Activated CD4-positive, alpha-beta T cell treated with anti-CD3 and anti-CD28 coated beads, Interleukin-2, Interleukin-4, amounts not matched to agents 100 ng/mL and 50 ng/mL, durations not matched to agents 16 hours and 8 hours (primary cell): Measurements from ENCODE around the gene CXCR6.
A peak's percentile ranks its signal among the peaks of the same experiment; 100 is the strongest.
"Not testable (repeated sequence)": the region's sequence is repeated elsewhere in the genome, so short reads cannot be mapped to it uniquely, and the experiment has no call there.

Source experiments
- DNase-seq: peaks from one replicate; pipeline ENCODE4 v3.0.0-alpha.2; 2020; ENCODE audit warnings: low spot score

The CXCR6 gene

DNA sequence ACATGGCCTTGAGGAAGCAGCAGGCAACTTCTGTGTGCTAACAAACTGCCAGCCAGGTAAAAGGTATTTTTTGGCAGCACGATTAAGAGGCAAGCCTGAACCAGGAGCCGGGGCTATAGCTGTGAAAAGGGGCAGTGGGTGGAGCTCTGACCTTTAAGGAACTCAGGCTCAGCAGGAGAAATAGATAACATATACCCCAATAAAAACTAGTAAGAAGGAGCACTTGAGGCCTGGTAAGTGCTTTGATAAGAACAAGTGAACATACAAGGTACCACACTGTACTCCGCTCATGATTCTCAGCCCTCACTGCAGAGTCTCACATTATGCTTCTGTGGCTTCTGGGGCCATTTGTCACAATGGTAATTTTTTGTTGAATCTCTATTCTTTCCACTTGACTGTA lies 46.9 kb downstream of the CXCR6 start:
- no peak for DNase-seq

DNA sequence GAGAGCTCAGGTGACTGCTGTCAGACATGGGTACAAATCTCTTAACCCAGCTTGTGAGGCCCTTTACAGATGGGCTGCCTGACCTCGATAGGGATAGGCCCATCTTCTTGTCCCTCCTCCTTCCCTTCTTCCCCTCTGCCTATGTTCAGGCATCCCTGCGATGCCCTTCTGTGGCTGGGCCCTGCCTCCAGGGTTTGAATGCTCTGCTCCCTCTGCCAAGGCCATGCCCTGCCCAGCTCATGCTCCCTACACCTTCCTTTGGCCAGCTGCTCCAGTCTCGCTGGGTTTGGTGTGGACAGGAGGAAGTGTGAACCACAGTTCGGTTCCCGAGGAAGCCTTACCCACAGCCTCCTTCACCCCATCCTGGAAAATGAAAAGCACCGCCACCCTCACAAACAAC lies 48.1 kb downstream of the CXCR6 start:
- DNase-seq, result no peak

DNA sequence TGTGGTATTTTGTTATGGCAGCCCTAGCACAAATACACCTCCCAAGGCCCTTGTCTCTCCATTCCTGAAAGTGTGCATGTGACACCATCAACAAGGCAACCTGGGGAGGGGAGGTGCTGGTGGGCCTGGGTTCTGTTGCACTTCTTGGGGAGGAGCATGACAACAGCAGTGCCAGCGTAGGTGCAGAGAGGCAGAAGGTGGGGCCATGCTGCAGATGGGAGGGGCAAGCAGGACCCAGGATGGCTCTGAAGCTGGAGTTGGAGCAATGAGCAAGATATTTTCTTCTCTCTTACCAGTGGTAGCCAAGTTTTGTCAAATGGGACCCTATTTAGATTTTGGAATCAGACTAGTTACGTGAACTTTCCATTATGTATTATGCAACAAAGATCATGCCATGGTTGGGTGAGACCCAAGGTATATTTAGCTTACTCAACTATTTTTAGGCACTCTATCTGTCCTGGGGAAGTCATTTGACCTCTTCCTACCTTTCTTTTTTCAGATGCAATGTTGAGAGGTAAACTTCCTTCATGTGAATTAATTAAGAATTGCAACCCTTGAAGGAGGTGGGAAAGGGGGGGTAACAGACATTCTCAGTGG lies 49.0 kb downstream of the CXCR6 start:
- DNase-seq, result no peak

DNA sequence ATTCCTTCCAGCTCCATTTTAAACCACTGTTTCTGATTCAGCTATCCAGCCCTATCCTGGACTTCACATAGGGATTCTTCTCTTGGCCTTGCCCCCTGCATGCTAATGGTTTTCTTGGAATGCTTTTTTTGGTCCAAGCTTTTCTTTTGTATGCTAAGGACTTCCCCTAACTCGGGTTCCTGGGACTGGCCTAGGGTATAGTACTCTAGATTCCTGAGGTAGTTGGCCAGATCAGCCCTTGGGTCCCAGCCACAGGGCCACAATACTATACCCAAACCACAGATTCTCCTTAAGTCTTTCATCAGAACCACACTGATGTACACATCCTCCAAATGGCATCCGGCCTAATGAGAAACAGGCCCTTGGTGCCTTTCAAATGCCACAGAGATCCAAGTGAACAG lies 49.6 kb downstream of the CXCR6 start:
- no peak for DNase-seq

DNA sequence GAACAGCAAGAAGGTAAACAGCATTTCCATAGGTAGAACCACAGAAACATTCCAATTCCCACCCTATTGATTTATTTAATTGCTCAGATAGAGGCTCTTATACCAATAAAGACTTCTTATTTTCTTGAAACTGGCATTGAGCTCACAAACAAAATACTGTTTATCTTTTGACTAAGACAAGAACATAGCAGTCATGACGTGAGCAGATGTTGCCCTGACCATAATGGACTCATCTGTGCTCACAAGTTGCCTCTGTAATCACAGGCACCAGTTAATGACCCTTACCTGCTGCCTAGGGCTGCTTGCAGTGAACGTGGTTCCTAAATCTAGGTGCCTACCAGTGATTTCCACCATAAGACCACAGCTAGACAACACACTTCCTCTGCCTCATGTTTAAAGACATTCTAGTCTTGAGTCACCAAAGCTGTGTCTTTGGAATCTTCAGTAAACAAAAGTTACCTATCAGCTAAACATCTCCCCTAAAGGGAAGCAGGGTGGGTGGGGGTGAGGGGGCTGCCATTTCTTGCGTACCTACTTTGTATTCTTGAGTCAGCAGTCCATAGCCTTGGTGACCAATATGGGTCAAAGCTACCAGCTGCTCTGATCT lies 50.3 kb downstream of the CXCR6 start:
- DNase-seq, result peak; percentile 72

DNA sequence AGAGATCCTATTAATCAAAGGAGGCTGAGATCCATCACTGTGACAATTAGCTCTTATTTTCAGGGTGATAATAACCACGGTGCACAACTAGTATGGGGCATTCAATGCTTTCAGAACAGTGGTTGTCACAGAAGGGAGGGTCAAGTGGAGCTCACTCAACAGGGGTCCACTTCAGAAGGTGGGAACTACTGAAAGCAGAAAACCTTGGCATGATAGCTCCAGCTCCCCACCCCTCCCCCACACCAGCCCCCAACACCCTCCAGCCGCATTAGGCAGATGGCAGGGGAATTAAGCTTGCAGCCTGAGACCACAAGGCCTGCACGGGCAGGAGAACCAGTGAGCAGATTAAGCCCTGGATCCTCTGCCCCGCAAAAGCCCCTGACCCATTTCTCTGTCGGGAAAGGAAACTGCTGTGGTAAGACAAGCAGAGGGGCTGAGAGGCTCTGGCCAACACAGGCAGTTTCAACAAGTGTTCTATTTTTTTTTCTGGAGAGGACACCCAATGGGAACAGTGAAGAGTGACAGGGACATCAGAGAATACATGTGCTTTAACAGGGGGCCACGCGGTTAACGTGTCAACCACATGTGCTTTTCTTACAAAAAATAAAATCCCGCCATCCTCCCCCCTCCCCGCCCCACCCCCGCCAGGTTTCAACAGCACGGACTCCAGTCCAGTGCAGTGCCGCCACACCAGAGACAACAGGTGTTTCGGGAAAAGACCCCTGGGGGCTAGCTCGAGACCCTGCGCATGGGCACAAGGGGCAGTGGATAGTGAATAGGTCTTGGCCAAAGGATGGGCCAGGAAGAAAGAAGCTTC lies 51.4 kb downstream of the CXCR6 start:
- peak; percentile 65 for DNase-seq

DNA sequence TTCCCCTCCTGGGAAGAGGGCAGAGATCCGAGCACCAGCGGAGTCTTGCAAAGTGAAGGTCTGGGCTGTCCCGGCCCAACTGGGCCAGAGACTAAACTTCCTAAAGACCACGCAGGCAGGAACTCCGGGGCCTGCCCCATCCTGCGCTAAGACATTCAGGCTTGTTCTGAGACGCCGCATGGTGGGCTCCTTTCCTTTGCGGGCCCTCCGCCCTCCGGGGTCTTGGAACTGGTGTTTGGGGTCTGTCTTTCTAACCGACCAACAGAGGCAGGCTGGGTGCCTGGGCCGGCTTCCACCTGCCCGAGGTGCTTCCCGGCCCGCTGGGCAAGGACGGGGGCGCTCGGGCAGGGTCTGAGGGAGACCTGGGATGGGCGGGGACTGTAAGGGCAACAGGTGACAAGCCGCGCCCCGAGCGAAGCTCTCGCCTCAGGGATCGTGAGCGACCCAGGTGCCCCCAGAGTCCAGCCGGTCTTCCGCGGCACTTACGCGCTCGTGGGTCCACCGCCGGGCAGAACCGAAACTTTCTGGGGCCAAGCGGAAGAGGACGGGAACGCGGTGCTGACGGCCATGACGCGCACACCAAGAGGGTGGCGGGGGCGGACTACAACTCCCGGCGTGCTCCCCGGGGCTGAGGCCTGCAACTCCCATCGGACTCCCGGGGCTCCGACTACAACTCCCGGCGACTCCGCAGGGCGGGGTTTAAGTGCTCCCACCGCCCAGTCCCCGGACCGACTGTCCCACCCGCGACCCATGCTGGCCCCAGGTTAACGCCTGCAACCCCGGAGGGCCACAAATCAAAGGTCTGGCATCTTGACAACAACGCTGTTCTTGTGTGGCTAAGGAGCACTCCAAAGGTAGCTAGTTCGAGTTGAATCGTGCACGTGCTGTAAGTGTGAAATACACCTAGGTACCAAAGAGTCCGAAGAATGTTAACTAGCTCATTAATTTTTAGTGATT lies 52.2 kb downstream of the CXCR6 start, which contains the start of gene FYCO1:
Gene FYCO1, minus strand, starts transcription at position 589 of the 957 bp plus-strand sequence. CDS start 10,914 bp downstream, outside the sequence.
- DNase-seq, result peak; percentile 88

DNA sequence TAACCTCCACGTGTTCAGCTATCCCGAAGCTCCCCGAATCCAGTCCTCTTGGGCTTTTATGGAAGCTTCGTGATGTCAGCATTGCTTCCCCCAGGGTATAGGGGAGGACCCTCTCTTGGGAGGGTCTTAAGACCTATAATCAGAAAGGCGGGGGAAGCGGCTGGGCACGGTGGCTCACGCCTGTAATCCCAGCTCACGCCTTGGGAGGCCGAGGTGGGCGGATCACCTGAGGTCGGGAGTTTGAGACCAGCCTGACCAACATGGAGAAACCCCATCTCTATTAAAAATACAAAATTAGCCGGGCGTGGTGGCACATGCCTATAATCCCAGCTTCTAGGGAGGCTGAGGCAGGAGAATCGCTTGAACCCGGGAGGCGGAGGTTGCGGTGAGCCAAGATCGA lies 54.2 kb downstream of the CXCR6 start:
- not testable (repeated sequence) for DNase-seq

DNA sequence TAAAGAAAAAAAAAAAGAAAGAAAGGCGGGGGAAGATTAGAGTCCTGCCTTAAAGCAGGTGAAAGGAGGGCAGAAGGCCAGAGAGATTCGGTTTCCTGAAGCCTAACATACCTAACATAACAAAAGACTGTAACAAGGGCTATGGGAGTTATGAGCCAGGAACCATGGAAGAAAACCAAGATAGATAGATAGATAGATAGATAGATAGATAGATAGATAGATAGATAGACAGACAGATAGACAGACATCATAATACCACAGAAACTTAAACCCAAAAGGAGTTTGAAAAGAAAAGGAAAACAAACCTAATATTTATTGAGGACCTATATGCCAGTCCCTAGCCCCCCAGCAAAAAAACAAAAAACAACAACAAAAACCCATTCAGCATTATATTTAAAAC lies 54.7 kb downstream of the CXCR6 start:
- no peak for DNase-seq
